Activated CD4-positive, alpha-beta T cell treated with anti-CD3 and anti-CD28 coated beads, Interleukin-2, amount 50 U/mL, for 16 hours (primary cell): ENCODE data around the gene SLC30A5.

Experiments used
- DNase-seq: peaks from one replicate; pipeline ENCODE4 v3.0.0-alpha.2; 2020

SLC30A5 gene

DNA sequence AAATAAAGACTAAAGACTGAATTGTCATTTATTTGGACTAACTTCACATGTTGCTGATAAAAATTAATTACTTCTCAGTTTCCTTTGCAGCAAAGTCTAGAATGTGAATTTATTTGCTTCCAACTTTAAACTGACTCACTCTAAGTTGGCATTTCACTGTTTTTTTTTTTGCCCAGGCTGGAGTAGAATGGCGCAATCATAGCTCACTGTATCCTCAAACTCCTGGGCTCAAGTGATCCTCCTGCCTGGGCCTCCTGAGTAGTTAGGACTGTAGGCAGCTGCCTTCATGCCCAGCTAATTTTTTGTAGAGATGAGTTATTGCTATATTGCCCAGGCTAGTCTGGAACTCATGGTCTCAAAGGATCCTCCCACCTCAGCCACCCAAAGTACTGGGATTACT lies 76.7 kb downstream of the SLC30A5 start:
- DNase-seq, result no peak

DNA sequence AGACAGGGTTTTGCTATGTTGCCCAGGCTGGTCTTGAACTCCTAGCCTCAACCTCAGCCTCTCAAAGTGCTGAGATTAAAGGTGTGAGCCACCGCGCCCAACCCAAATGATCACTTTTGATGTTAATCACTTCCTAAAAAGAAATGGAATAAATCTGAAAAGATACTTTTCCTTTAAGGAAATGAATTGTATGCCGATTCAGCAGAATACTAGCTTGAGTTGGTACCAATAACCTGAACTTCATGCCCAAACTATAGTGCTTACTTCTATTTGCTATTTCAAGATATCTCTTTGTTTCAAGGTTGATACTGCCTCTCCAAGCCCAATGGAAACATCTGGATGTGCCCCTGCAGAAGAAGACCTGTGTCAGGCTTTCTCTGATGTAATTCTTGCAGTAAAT lies 77.2 kb downstream of the SLC30A5 start:
- no peak for DNase-seq
